M059J (cell line): ENCODE results near the gene ASTN2. TPM values are rescaled to one million over a fixed set of nuclear protein-coding genes. Genes with fewer than 3 reads are reported as not detected.
"Not testable (repeated sequence)": the region's sequence is repeated elsewhere in the genome, so short reads cannot be mapped to it uniquely, and the experiment has no call there.

Experiments used
- DNase-seq: peaks from one replicate; pipeline ENCODE4 v3.0.0-alpha.2; 2012; ENCODE audit warnings: low read depth
- total RNA-seq: library from RNA; depleted of rRNA; stranded (reverse); fragments of >200 nt; shearing (Covaris generic); gene quantifications from 2 replicates; pipeline ENCODE4 v1.2.3, GENCODE V29; 2014

ASTN2 gene
- total RNA-seq, 1 experiment from 2014 or later = 4.2 TPM

GRCh38 chr9:116464987-116465571 lies 949.8 kb downstream of the ASTN2 start:
- DNase-seq = no peak

GRCh38 chr9:116464423-116464822 lies 950.4 kb downstream of the ASTN2 start:
- DNase-seq = no peak

GRCh38 chr9:116461632-116462031 lies 953.2 kb downstream of the ASTN2 start:
- no peak for DNase-seq

- no peak for DNase-seq
These were observed 954.8 kb downstream of the ASTN2 start for GRCh38 chr9:116460026-116460425.

- no peak for DNase-seq
These were observed 955.3 kb downstream of the ASTN2 start for GRCh38 chr9:116459576-116459975.

GRCh38 chr9:116456490-116457088 lies 958.3 kb downstream of the ASTN2 start:
- no peak for DNase-seq

GRCh38 chr9:116454539-116454938 lies 960.3 kb downstream of the ASTN2 start:
- not testable (repeated sequence) for DNase-seq

- no peak for DNase-seq
These were observed 961.1 kb downstream of the ASTN2 start for GRCh38 chr9:116453785-116454184.

GRCh38 chr9:116452634-116453033 lies 962.2 kb downstream of the ASTN2 start:
- DNase-seq = no peak

- DNase-seq = no peak
These were observed 962.6 kb downstream of the ASTN2 start for GRCh38 chr9:116452227-116452626.

- DNase-seq = peak; percentile 31
These were observed 963.2 kb downstream of the ASTN2 start for GRCh38 chr9:116451500-116452115.

GRCh38 chr9:116450378-116451139 lies 964.3 kb downstream of the ASTN2 start:
- peak; percentile 78 for DNase-seq

- DNase-seq = no peak
These were observed 964.9 kb downstream of the ASTN2 start for GRCh38 chr9:116449949-116450348.

- no peak for DNase-seq
These were observed 966.4 kb downstream of the ASTN2 start for GRCh38 chr9:116448431-116448830.

GRCh38 chr9:116447934-116448333 lies 966.9 kb downstream of the ASTN2 start:
- no peak for DNase-seq

GRCh38 chr9:116442528-116442927 lies 972.3 kb downstream of the ASTN2 start:
- no peak for DNase-seq

- peak; percentile 24 for DNase-seq
These were observed 977.2 kb downstream of the ASTN2 start for GRCh38 chr9:116437411-116438370.

- DNase-seq = no peak
These were observed 978.7 kb downstream of the ASTN2 start for GRCh38 chr9:116436121-116436520.

GRCh38 chr9:116435706-116436105 lies 979.2 kb downstream of the ASTN2 start:
- DNase-seq = no peak

- DNase-seq = no peak
These were observed 980.5 kb downstream of the ASTN2 start for GRCh38 chr9:116434314-116434713.

- no peak for DNase-seq
These were observed 982.8 kb downstream of the ASTN2 start for GRCh38 chr9:116432051-116432450.
